Tibial nerve (tissue), 4 donors: ENCODE data around the gene IRGQ. TPM values are rescaled to one million over a fixed set of nuclear protein-coding genes. Genes with fewer than 3 reads are reported as not detected.

Experiments used
- DNase-seq, 2 donors: peaks; one replicate each; pipeline ENCODE4 v3.0.0-alpha.2; 2019; ENCODE audit warnings: low spot score in 2 of 2
- H3K27ac ChIP-seq, 4 donors: fragments of 200-600 bp; sonication (generic) in 3 of 4; one replicate each; pipeline ENCODE4 v1.5.1; 2017 to 2019; ENCODE audit warnings: mild to moderate bottlenecking in 1 of 4
- H3K27me3 ChIP-seq, 2 donors: fragments of 200-600 bp; sonication (generic) in 1 of 2; one replicate each; pipeline versions ENCODE4 v1.5.1 to v1.6.0; 2017 to 2019
- H3K36me3 ChIP-seq, 3 donors: fragments of 200-600 bp; sonication (generic); one replicate each; pipeline ENCODE4 v1.5.1; 2018 to 2019
- H3K4me1 ChIP-seq, 4 donors: fragments of 200-600 bp; sonication (generic) in 3 of 4; one replicate each; pipeline ENCODE4 v1.5.1; 2017 to 2019
- H3K4me3 ChIP-seq, 4 donors: fragments of 200-600 bp; sonication (generic) in 3 of 4; one replicate each; pipeline ENCODE4 v1.5.1; 2017 to 2019; ENCODE audit warnings: mild to moderate bottlenecking in 1 of 4, moderate library complexity in 1 of 4
- H3K9me3 ChIP-seq, 4 donors: fragments of 200-600 bp; sonication (generic) in 3 of 4; one replicate each; pipeline ENCODE4 v1.5.1; 2017 to 2019
- EP300 ChIP-seq, 2 donors: sonication (generic); formaldehyde crosslinking; IDR thresholded peaks; one replicate each; pipeline ENCODE4 v1.6.1; 2017; ENCODE audit warnings: antibody characterized with exemption in 2 of 2, mild to moderate bottlenecking in 1 of 2
- POLR2A ChIP-seq, 2 donors: fragments of 450-650 bp; IDR thresholded peaks; one replicate each; pipeline ENCODE4 v1.6.1; 2017; ENCODE audit warnings: antibody characterized with exemption in 2 of 2, mild to moderate bottlenecking in 2 of 2, moderate library complexity in 2 of 2
- WGBS, 2 donors: methylation state at CpG; one replicate each; pipeline ENCODE4 v1.1.5; 2018; 5-methylcytosine and 5-hydroxymethylcytosine counted together
- total RNA-seq, 4 donors: library from RNA; depleted of rRNA; stranded (reverse); fragments of >200 nt; gene quantifications; one replicate each; pipeline ENCODE4 v1.1.0, GENCODE V29; 2016
- TF ChIP-seq, protein P1 (sequence below), 5 experiments: fragments of 200-600 bp in 3 of 5; fragments of 450-650 bp in 2 of 5; sonication (generic) in 3 of 5; IDR thresholded peaks; one replicate each; pipeline ENCODE4 v1.5.1; 2016 to 2019; ENCODE audit warnings: antibody characterized with exemption in 5 of 5, mild to moderate bottlenecking in 3 of 5, moderate library complexity in 2 of 5

Gene IRGQ
- total RNA-seq, 4 donors from 2014 or later = 21.6 to 26.1 (median 23.6) TPM

- Histone ChIP-seq H3K36me3 (no peaks in the 10 kb centered on the region), H3K27me3 (peaks cover under 1 to 33% of the 10 kb centered on the region in 2 donors), H3K27ac (peak overlapping the region; percentile 71 to 92 (median 82)), H3K4me3 (peak overlapping the region; percentile 28 to 43 (median 32)), H3K4me1 (peaks cover 0 to 52% (median 4%) of the 10 kb centered on the region in 4 donors), H3K9me3 (no peaks in the 10 kb centered on the region)
- TF ChIP-seq EP300 (IDR thresholded peaks at IDR 0.05) (peak in 1 of 2 donors; percentile 30), POLR2A (IDR thresholded peaks at IDR 0.05) (peak in 1 of 2 donors; percentile 6)
- TF ChIP-seq, protein P1, sequence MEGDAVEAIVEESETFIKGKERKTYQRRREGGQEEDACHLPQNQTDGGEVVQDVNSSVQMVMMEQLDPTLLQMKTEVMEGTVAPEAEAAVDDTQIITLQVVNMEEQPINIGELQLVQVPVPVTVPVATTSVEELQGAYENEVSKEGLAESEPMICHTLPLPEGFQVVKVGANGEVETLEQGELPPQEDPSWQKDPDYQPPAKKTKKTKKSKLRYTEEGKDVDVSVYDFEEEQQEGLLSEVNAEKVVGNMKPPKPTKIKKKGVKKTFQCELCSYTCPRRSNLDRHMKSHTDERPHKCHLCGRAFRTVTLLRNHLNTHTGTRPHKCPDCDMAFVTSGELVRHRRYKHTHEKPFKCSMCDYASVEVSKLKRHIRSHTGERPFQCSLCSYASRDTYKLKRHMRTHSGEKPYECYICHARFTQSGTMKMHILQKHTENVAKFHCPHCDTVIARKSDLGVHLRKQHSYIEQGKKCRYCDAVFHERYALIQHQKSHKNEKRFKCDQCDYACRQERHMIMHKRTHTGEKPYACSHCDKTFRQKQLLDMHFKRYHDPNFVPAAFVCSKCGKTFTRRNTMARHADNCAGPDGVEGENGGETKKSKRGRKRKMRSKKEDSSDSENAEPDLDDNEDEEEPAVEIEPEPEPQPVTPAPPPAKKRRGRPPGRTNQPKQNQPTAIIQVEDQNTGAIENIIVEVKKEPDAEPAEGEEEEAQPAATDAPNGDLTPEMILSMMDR (IDR thresholded peaks at IDR 0.05) = peak in 1 of 5 experiments; percentile 9
- 14 to 15% methylated on average over 15 to 17 of the region's 17 CpGs for WGBS, 2 donors
- no peak for DNase-seq
Observed at GRCh38 chr19:43634872-43635560, 39.1 kb upstream of the IRGQ start.

DNA sequence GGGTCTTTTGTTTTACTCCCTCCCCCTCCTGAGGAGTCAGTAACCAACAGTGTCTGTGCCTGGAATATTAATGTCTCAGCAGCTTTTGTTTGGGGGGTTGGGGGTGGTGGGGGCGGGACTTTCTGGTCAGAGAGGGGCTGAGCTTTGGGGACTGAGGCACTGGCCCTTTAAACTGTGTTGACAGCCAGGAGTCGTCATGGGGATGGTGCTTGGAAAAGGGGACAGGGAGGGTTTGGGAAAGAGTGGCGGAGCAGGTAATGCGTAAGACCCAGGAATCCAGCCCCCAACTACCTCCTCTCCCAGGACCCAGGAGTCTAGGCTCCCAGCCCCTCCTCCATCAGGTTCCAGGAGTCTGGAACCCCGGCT, 38.6 kb upstream of the IRGQ start:
- no peaks in the 10 kb centered on the region for H3K9me3 ChIP-seq
- DNase-seq = no peak
- H3K4me1 ChIP-seq = peaks cover 0 to 50% (median 3%) of the 10 kb centered on the region in 4 donors
- 22 to 59% methylated on average over 5 of the region's 5 CpGs for WGBS, 2 donors
- H3K4me3 ChIP-seq = peak overlapping the region; percentile 28 to 43 (median 32)
- H3K27ac ChIP-seq = peak overlapping the region; percentile 71 to 92 (median 82)
- no peaks in the 10 kb centered on the region for H3K36me3 ChIP-seq
- TF ChIP-seq POLR2A (IDR thresholded peaks at IDR 0.05) = no peak
- TF ChIP-seq EP300 (IDR thresholded peaks at IDR 0.05) = no peak
- TF ChIP-seq, protein P1 (IDR thresholded peaks at IDR 0.05) = no peak
- H3K27me3 ChIP-seq = peaks cover 0 to 31% of the 10 kb centered on the region in 2 donors

GRCh38 chr19:43634068-43634467, 38.1 kb upstream of the IRGQ start:
- TF ChIP-seq POLR2A (IDR thresholded peaks at IDR 0.05) (no peak), EP300 (IDR thresholded peaks at IDR 0.05) (no peak)
- TF ChIP-seq, protein P1 (IDR thresholded peaks at IDR 0.05) = no peak

DNA sequence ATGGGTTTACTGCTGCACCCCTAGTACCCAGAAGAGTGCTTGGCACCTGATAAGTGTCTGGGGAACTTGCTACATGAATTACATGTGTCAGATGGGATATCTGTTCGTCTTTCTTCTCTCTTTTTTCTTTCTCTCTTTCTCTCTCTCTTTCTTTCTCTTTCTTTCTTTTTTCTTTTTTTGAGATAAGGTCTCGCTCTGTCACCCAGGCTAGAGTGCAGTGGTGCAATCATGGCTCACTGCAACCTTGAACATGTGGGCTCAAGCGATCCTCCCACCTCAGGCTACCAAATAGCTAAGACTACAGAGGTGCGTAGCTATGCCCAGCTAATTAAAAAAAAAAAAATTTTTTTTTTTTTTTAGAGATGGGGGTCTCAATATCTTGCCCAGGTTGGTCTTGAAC, 37.6 kb upstream of the IRGQ start:
- peaks cover 0 to 23% of the 10 kb centered on the region in 2 donors for H3K27me3 ChIP-seq
- no peaks in the 10 kb centered on the region for H3K36me3 ChIP-seq
- TF ChIP-seq, protein P1 (IDR thresholded peaks at IDR 0.05) = no peak
- no peak for TF ChIP-seq POLR2A (IDR thresholded peaks at IDR 0.05)
- TF ChIP-seq EP300 (IDR thresholded peaks at IDR 0.05) = no peak
- WGBS, 2 donors = 80 to 81% methylated on average over 4 of the region's 4 CpGs
- H3K9me3 ChIP-seq = no peaks in the 10 kb centered on the region
- no peak overlapping the region for H3K4me3 ChIP-seq
- H3K4me1 ChIP-seq = peaks cover 0 to 44% (median 3%) of the 10 kb centered on the region in 4 donors
- H3K27ac ChIP-seq = peak overlapping the region in 2 of 4 donors; percentile 90 to 92
- no peak for DNase-seq

More at GRCh38 chr19:43634068-43634467, 38.1 kb upstream of the IRGQ start:
- peaks cover 0 to 29% of the 10 kb centered on the region in 2 donors for H3K27me3 ChIP-seq
- no peak for DNase-seq
- no peaks in the 10 kb centered on the region for H3K36me3 ChIP-seq
- peaks cover 0 to 47% (median 3%) of the 10 kb centered on the region in 4 donors for H3K4me1 ChIP-seq
- no peak overlapping the region for H3K4me3 ChIP-seq
- WGBS, 2 donors = 55 to 71% methylated on average over 5 of the region's 5 CpGs
- peak overlapping the region in 3 of 4 donors; percentile 73 to 92 (median 90) for H3K27ac ChIP-seq
- no peaks in the 10 kb centered on the region for H3K9me3 ChIP-seq

DNA sequence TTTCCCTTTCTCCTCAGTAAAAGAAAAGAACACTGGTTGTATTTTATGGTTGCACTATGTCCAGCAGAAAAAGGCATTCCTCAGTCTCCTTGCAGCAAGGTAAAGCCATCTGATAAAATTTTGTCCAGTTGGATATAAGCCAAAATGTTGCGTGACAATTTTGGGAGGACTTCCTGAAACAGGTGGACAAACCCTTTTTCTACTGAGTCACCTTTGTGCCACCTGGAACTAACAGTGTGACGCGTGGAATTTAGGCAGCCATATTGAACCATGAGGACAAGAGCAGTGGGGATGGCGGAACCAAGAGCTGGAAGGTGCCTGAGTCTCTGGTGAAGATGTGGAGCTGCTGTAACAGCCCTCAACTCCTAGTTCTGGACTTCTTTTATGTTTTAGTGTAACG, 35.6 kb upstream of the IRGQ start:
- 89 to 91% methylated on average over 5 of the region's 5 CpGs for WGBS, 2 donors
- no peaks in the 10 kb centered on the region for H3K9me3 ChIP-seq

More for the DNA sequence above, 35.6 kb upstream of the IRGQ start:
- TF ChIP-seq POLR2A (IDR thresholded peaks at IDR 0.05) (no peak), EP300 (IDR thresholded peaks at IDR 0.05) (no peak)
- TF ChIP-seq, protein P1 (IDR thresholded peaks at IDR 0.05) = no peak
- peaks cover 0 to 8% (median 0%) of the 10 kb centered on the region in 3 donors for H3K36me3 ChIP-seq
- no peak overlapping the region for H3K4me3 ChIP-seq
- H3K27ac ChIP-seq = no peak overlapping the region
- no peak for DNase-seq
- H3K4me1 ChIP-seq = peaks cover 0 to 34% (median 0%) of the 10 kb centered on the region in 4 donors
- H3K27me3 ChIP-seq = peaks cover 0 to 14% of the 10 kb centered on the region in 2 donors
